B cell (primary cell): ENCODE data around the gene HEPACAM2. TPM values are rescaled to one million over a fixed set of nuclear protein-coding genes. Genes with fewer than 3 reads are reported as not detected.

Experiments
- ATAC-seq: fragments of 200-7000 bp; cut with Tn5 transposase; one replicate; pipeline ENCODE4 v1.10.0; 2021; ENCODE audit warnings: low read depth, mild to moderate bottlenecking, moderate number of reproducible peaks, moderate library complexity
- CTCF ChIA-PET: fragments of 350-600 bp; sonication (Branson Sonifier 250); formaldehyde crosslinking; loops from one replicate; lab custom pipeline; 2021; ENCODE audit warnings: antibody characterized with exemption, inconsistent platforms; lab: Charles Lee
- POLR2A ChIA-PET: fragments of 350-600 bp; sonication (Branson Sonifier 250); formaldehyde crosslinking; loops from one replicate; lab custom pipeline; 2021; ENCODE audit warnings: antibody characterized with exemption; lab: Charles Lee
- DNase-seq: peaks from one replicate; pipeline ENCODE4 v3.0.0; 2013
- H2AFZ ChIP-seq: 2 replicates; pipeline ENCODE4 v1.6.1; 2012; ENCODE audit warnings: mild to moderate bottlenecking, low read depth, low read length; ENCODE audit not compliant: insufficient read depth, poor library complexity, severe bottlenecking
- H3K27ac ChIP-seq, 2 donors: 1 replicate in 1 of 2; 2 replicates in 1 of 2; pipeline ENCODE4 v1.5.1; 2012 to 2013; ENCODE audit warnings: low read length in 2 of 2, mild to moderate bottlenecking in 2 of 2, moderate library complexity in 1 of 2
- H3K27me3 ChIP-seq, 4 experiments: fragments of 200-600 bp in 1 of 4; sonication (generic) in 1 of 4; replicated peaks in 1 of 4; 1 replicate in 2 of 4; 2 replicates in 2 of 4; pipeline versions ENCODE4 v1.6.1 to v1.7.0; 2013 to 2016; ENCODE audit warnings: low read length in 3 of 4, mild to moderate bottlenecking in 2 of 4, mixed read lengths in 1 of 4, moderate library complexity in 1 of 4; ENCODE audit not compliant: insufficient read depth in 4 of 4, control insufficient read depth in 3 of 4; ENCODE audit errors: control extremely low read depth in 1 of 4
- H3K36me3 ChIP-seq, 2 experiments: replicated peaks in 1 of 2; 1 replicate in 1 of 2; 2 replicates in 1 of 2; pipeline versions ENCODE4 v1.6.1 to v1.7.1; 2013; ENCODE audit warnings: low read length in 1 of 2; ENCODE audit not compliant: insufficient read depth in 2 of 2, control insufficient read depth in 1 of 2; ENCODE audit errors: control extremely low read depth in 1 of 2, extremely low read depth in 1 of 2
- H3K4me1 ChIP-seq, 2 donors: fragments of 200-600 bp in 1 of 2; sonication (generic) in 1 of 2; 1 replicate in 1 of 2; 2 replicates in 1 of 2; pipeline versions ENCODE4 v1.5.1 to v1.6.1; 2013 to 2017; ENCODE audit warnings: low read length in 2 of 2; ENCODE audit not compliant: control insufficient read depth in 2 of 2, insufficient read depth in 2 of 2
- H3K4me2 ChIP-seq: replicated peaks from 2 replicates; pipeline ENCODE3; 2012; ENCODE audit warnings: mild to moderate bottlenecking, low read depth, low read length; ENCODE audit not compliant: poor library complexity, severe bottlenecking
- H3K4me3 ChIP-seq, 5 experiments: fragments of 200-600 bp in 1 of 5; sonication (generic) in 1 of 5; 1 replicate in 3 of 5; 2 replicates in 2 of 5; pipeline versions ENCODE4 v1.5.1 to v1.7.0; 2011 to 2016; ENCODE audit warnings: low read length in 4 of 5, mild to moderate bottlenecking in 4 of 5, low read depth in 2 of 5, control low read depth in 1 of 5, moderate library complexity in 1 of 5; ENCODE audit not compliant: insufficient read depth in 1 of 5; ENCODE audit errors: control extremely low read depth in 1 of 5, extremely low read depth in 1 of 5
- H3K79me2 ChIP-seq: fragments of 200-600 bp; sonication (generic); one replicate; pipeline ENCODE4 v1.6.0; 2016; ENCODE audit warnings: low read length; ENCODE audit not compliant: control insufficient read depth, insufficient read depth
- H3K9ac ChIP-seq: fragments of 200-600 bp; sonication (generic); 2 replicates; pipeline ENCODE4 v1.6.1; 2017; ENCODE audit warnings: mild to moderate bottlenecking, low read length, moderate library complexity
- H3K9me3 ChIP-seq, 3 donors: one replicate each; pipeline versions ENCODE4 v1.6.1 to v1.7.1; 2013; ENCODE audit warnings: low read length in 2 of 3; ENCODE audit not compliant: control insufficient read depth in 2 of 3, insufficient read depth in 1 of 3; ENCODE audit errors: control extremely low read depth in 1 of 3
- H4K20me1 ChIP-seq: 2 replicates; pipeline ENCODE4 v1.6.0; 2012; ENCODE audit warnings: mild to moderate bottlenecking, low read length; ENCODE audit not compliant: insufficient read depth, control insufficient read depth, poor library complexity, severe bottlenecking
- H3K27ac Mint-ChIP-seq: one replicate; pipeline ENCODE4 v1.8.0; 2021; ENCODE audit warnings: mixed read lengths
- H3K27me3 Mint-ChIP-seq: one replicate; pipeline ENCODE4 v1.8.0; 2021; ENCODE audit warnings: mixed read lengths
- H3K4me1 Mint-ChIP-seq: one replicate; pipeline ENCODE4 v1.8.0; 2021; ENCODE audit warnings: mixed read lengths
- H3K4me3 Mint-ChIP-seq: one replicate; pipeline ENCODE4 v1.8.0; 2021; ENCODE audit warnings: mixed read lengths
- H3K9me3 Mint-ChIP-seq: one replicate; pipeline ENCODE4 v1.8.0; 2022; ENCODE audit warnings: mixed read lengths; ENCODE audit not compliant: insufficient read depth
- CTCF ChIP-seq: fragments of 200-600 bp; IDR thresholded peaks from one replicate; pipeline ENCODE4 v1.8.0; 2022; ENCODE audit warnings: antibody characterized with exemption, mild to moderate bottlenecking
- EZH2 ChIP-seq: IDR thresholded peaks from 2 replicates; pipeline ENCODE4 v1.6.1; 2012; ENCODE audit warnings: borderline replicate concordance, low read depth, mild to moderate bottlenecking, moderate library complexity, low read length; ENCODE audit not compliant: insufficient read depth, poor library complexity, severe bottlenecking
- WGBS: methylation state at CpG from one replicate; pipeline ENCODE4 v1.1.5; 2013; ENCODE audit warnings: missing lambda C conversion rate; ENCODE audit not compliant: insufficient coverage; 5-methylcytosine and 5-hydroxymethylcytosine counted together
- intact Hi-C: fragments of 100-400 bp; cut with micrococcal nuclease; formaldehyde crosslinking; loops from one replicate; pipeline ENCODE4 v1.10.0; 2022
- polyA plus RNA-seq: library from polyadenylated mRNA; depleted of rRNA; stranded (reverse); fragments of >200 nt; gene quantifications from 2 replicates; pipeline ENCODE4 v1.2.3, GENCODE V29; 2012
- total RNA-seq, 2 donors: library from RNA; stranded (reverse); fragments of 120-200 nt in 1 of 2; gene quantifications; 1 replicate in 1 of 2; 2 replicates in 1 of 2; pipeline versions ENCODE4 v1.2.3 to v1.2.4, GENCODE V29; 2013 to 2022

The HEPACAM2 gene
- total and polyA plus RNA-seq, 2 donors (not counting 1 experiment from before 2014, with no cell fraction given), result not detected

DNA sequence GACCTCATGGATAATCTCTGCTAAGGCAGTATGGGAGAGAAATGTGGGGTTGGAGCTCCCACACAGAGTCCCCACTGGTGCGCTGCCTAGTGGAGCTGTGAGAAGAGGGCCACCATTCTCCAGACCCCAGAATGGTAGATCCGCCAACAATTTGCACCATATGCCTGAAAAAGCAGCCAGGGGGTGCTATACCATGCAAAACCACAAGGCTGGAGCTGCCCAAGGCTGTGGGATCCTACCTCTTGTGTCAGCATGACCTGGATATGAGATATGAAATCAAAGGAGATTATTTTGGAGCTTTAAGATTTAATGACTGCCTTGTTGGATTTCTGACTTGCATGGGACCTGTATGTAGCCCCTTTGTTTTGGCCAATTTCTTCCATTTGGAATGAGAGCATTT lies 51.0 kb downstream of the HEPACAM2 start:
- DNase-seq, result no peak
- ChIA-PET POLR2A (interaction anchor here (0.6 kb wide), 1 partner anchor 31 kb away, joined by 3 read pairs; no protein-coding TSS in a partner anchor), CTCF (no interaction called here)
- 100% methylated on average over 2 of the region's 2 CpGs for WGBS
- Histone ChIP-seq H4K20me1 (no peaks in the 10 kb centered on the region), H3K4me3 (no peak overlapping the region), H3K9ac (no peak overlapping the region), H3K4me2 (no peak overlapping the region), H3K27ac (no peak overlapping the region), H3K27me3 (peaks cover 0 to 7% (median 4%) of the 10 kb centered on the region in 4 experiments), H3K9me3 (peaks cover 6 to 18% (median 8%) of the 10 kb centered on the region in 3 donors), H3K36me3 (no peaks in the 10 kb centered on the region), H2AFZ (no peak overlapping the region), H3K4me1 (no peaks in the 10 kb centered on the region), H3K79me2 (no peaks in the 10 kb centered on the region)
- no peak for ATAC-seq
- Mint-ChIP-seq H3K4me1 (no peaks in the 10 kb centered on the region), H3K4me3 (no peak overlapping the region), H3K27me3 (peaks cover 19% of the 10 kb centered on the region), H3K9me3 (peaks cover 9% of the 10 kb centered on the region), H3K27ac (no peak overlapping the region)
- TF ChIP-seq CTCF (no peak), EZH2 (no peak)
- intact Hi-C loops, result no loop called here

- Histone ChIP-seq H3K9ac (no peak overlapping the region), H3K4me1 (no peaks in the 10 kb centered on the region), H3K9me3 (peaks cover 6 to 18% (median 14%) of the 10 kb centered on the region in 3 donors), H3K27me3 (peaks cover 0 to 7% (median 4%) of the 10 kb centered on the region in 4 experiments), H3K4me2 (no peak overlapping the region), H3K79me2 (no peaks in the 10 kb centered on the region), H4K20me1 (no peaks in the 10 kb centered on the region), H2AFZ (no peak overlapping the region), H3K4me3 (no peak overlapping the region), H3K36me3 (no peaks in the 10 kb centered on the region), H3K27ac (no peak overlapping the region)
- Mint-ChIP-seq H3K9me3 (peaks cover 11% of the 10 kb centered on the region), H3K27ac (no peak overlapping the region), H3K4me3 (no peak overlapping the region), H3K4me1 (no peaks in the 10 kb centered on the region), H3K27me3 (peaks cover 19% of the 10 kb centered on the region)
- TF ChIP-seq CTCF, result no peak
- CTCF ChIA-PET, result interaction anchor here (0.6 kb wide), 1 partner anchor 829 kb away, joined by 4 read pairs; no protein-coding TSS in a partner anchor
- DNase-seq (no peak), ATAC-seq (no peak)
- intact Hi-C loops, result no loop called here
- POLR2A ChIA-PET, result no interaction called here
- WGBS, result no CpG with 5 or more reads among the region's 2 CpGs
Observed at GRCh38 chr7:93172683-93173082, 53.6 kb downstream of the HEPACAM2 start.
